ENCODE data around the gene YARS2.

Gene YARS2

DNA sequence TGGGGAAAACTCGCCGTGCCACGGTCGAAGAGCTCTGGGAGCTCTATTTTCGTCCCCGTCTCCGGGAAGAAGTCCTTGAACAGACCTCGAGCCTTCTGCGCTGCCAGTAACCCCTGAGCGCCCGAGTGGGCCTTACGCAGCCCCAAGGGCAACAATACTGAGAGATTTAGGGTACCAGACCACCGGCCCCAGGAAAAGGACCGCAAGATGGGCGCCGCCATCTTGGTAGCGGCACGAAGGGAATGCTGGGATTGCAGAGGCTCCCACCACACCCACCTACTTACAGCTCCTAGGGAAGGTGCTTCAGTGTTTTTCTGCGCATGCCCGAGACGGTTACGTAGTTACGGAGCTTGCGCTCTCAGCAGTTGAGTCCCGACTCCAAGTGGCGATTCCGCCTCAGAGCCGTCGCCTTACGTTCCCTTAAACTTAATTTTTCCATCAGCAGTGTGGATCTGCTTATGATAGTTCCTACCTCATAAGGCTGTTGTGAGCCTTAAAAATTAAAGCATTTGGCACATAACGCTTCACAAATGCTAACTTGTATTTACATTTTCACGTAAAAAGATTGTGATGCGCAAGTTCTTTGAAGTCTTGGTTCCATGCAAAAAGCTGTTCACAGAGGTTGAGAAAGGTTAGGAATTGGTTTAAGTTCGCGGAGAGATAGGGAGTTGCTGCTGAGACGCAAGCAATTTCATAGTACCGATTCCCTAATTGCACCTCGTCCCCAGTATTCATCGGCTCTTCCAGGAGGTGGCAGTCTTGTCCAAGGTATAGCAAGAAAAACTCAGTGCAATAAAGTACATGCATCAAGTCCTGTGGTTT, at the start of gene YARS2:
TSS of gene YARS2 (minus strand) at position 244 of the 822 bp plus-strand sequence. CDS start at position 221, 23 bp downstream.
- H3K27ac ChIP-seq: peak within 1 kb of the TSS; percentile 97
- TF ChIP-seq ZFX (IDR thresholded peaks at IDR 0.05): peak; percentile 43
- TF ChIP-seq, protein P1, sequence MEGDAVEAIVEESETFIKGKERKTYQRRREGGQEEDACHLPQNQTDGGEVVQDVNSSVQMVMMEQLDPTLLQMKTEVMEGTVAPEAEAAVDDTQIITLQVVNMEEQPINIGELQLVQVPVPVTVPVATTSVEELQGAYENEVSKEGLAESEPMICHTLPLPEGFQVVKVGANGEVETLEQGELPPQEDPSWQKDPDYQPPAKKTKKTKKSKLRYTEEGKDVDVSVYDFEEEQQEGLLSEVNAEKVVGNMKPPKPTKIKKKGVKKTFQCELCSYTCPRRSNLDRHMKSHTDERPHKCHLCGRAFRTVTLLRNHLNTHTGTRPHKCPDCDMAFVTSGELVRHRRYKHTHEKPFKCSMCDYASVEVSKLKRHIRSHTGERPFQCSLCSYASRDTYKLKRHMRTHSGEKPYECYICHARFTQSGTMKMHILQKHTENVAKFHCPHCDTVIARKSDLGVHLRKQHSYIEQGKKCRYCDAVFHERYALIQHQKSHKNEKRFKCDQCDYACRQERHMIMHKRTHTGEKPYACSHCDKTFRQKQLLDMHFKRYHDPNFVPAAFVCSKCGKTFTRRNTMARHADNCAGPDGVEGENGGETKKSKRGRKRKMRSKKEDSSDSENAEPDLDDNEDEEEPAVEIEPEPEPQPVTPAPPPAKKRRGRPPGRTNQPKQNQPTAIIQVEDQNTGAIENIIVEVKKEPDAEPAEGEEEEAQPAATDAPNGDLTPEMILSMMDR (conservative IDR thresholded peaks at IDR 0.05): peak; percentile 86

DNA sequence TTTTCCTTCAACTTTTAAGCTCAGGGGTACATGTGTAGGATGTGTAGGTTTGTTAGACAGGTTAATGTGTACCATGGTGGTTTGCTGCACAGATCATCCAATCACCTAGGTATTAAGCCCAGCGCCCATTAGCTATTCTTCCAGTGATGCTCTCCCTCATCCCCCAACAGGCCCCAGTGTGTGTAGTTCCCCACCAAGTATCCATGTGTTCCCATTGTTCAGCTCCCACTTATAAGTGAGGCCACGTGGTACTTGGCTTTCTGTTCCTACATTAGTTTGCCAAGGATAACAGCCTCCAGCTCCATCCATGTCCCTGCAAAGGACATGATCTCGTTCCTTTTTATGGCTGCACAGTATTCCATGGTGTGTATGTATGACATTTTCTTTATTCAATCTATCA, 48.6 kb upstream of the YARS2 start:
- H3K27ac ChIP-seq: no peak overlapping the region
- TF ChIP-seq ZFX (IDR thresholded peaks at IDR 0.05): no peak
- TF ChIP-seq, protein P1 (conservative IDR thresholded peaks at IDR 0.05): no peak

DNA sequence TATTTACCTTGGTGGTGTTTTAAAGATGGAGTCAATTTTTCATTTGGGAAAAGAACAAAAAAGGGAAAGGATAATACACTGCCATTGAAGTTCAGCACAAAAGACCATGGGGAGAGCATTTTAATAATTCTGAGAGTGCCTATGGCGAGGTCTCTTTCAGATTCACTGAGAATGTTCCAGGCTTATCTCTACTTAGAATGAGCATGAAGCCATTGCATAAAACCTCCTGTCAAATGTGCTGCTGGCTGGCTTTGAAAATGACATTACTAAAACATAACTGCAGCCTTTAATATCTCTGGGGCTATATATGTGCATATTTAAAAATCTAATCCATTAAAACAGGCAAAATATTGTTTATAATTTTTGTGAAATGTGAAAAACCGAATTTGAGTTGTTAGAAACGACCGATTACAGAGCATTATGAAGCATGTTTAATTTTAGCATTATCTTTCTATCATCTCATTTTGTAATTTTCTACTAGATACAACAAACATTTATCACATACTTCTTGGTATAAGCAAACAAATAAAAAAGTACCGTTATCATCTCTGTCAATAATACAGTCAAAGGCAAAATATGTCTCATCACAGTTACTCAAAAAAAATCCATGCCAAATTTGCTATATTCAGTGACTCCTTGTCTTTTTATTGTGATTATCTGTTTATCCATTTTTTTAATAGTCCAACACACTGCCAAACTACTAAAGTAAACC, 45.7 kb upstream of the YARS2 start:
- no peak overlapping the region for H3K27ac ChIP-seq
- TF ChIP-seq, protein P1 (conservative IDR thresholded peaks at IDR 0.05): no peak
- TF ChIP-seq ZFX (IDR thresholded peaks at IDR 0.05): no peak

DNA sequence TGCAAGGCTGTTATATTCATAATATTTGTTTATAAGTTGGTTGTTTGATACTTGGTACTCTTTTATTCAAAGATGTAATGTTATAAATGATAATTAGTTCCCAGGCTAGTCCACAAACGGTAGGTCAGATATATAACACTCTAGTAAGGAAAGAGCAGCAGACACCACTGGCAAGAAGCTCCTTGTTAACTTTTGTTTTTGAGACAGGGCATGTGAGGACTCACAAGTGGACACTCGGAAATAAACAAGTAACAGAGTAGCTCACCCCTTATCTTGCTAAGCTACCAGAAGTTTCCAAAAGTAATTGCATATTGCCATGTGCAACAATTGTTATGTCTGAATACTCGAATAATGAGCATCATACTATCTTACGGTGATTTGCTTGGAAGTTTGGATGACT, 38.6 kb upstream of the YARS2 start:
- TF ChIP-seq, protein P1 (conservative IDR thresholded peaks at IDR 0.05): no peak
- no peak for TF ChIP-seq ZFX (IDR thresholded peaks at IDR 0.05)

DNA sequence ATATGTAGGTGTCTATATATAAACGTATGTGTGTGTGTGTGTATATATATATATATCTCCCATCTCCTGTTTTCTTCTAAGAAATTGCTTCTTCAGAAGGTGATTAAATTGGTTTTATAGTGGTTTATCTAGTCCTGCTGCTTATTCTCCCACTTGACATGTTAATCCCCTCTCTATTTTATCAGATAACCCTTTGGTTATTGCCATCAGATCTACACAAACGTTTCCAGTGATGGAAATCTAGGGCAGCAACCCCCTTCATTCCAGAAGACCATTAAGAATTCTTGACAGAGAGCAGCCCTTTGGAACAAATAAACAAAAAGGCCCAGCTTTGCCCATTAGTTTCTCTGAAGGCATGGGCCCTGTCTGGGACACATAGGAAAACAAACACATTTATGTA, 34.2 kb upstream of the YARS2 start:
- TF ChIP-seq, protein P1 (conservative IDR thresholded peaks at IDR 0.05): no peak
- TF ChIP-seq ZFX (IDR thresholded peaks at IDR 0.05): no peak
- no peak overlapping the region for H3K27ac ChIP-seq

More for the DNA sequence above, 38.6 kb upstream of the YARS2 start:
- no peak overlapping the region for H3K27ac ChIP-seq

DNA sequence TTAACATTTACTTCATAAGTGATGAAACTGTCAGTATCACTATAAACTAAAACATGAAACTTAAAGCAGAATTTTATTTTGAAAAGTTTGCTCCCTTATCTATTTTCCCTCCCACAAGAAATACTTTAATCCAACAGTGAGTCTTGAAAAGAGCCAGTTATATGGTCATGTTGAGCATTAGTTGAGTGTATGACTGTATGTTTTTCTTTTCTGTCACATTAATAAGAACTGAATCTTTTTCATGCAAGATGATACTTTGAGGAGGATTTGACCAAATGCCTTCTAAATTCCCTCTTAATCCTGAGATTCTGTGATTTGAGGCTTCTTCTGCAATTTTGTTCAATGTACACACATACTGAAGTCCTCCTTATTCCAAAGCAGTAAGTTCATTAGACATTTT, 33.7 kb upstream of the YARS2 start:
- no peak overlapping the region for H3K27ac ChIP-seq
- TF ChIP-seq ZFX (IDR thresholded peaks at IDR 0.05): no peak
- TF ChIP-seq, protein P1 (conservative IDR thresholded peaks at IDR 0.05): no peak

DNA sequence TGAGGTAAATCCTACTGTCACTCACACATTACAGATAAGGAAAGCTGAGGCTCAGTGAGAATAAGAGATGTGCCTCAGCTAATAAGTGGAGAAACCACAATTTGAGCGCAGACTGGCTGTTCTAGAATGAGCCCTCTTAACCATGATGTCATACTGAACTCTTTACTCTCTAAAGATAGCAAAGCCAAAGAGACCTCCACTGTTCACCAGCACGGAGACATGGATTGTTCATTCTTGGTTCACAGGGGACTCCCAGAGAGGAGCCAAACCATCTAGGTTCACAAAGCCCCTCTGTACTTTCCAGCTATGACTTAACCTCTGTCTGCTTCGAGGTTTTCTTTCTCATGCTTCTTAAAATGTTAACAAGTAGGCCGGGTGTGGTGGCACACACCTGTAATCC, 32.7 kb upstream of the YARS2 start:
- H3K27ac ChIP-seq: no peak overlapping the region
- TF ChIP-seq ZFX (IDR thresholded peaks at IDR 0.05): no peak
- TF ChIP-seq, protein P1 (conservative IDR thresholded peaks at IDR 0.05): no peak
